ENCODE measurements around the gene MTHFD1L.

GRCh38 chr6:151137542-151137941 lies 272.0 kb downstream of the MTHFD1L start:
- TF ChIP-seq CTCF (IDR thresholded peaks at IDR 0.05) = no peak
- TF ChIP-seq POLR2A (IDR thresholded peaks at IDR 0.05) = no peak

All from body of pancreas (tissue), 4 donors.